ENCODE measurements around the gene EVC.
"Not testable (repeated sequence)": the region's sequence is repeated elsewhere in the genome, so short reads cannot be mapped to it uniquely, and the experiment has no call there.

Gene EVC

GRCh38 chr4:5707778-5708448 lies 3.1 kb upstream of the EVC start:
- no peak for DNase-seq (ENCODE audit: extremely low read depth in 1 of 2, low read depth in 1 of 2)

GRCh38 chr4:5708449-5709206 lies 2.4 kb upstream of the EVC start, which contains the start of gene EVC2:
TSS of gene EVC2 (minus strand) at chr4:5708559. CDS start at chr4:5708513, 46 bp downstream.
- peak in 1 of 2 donors; percentile 22 for DNase-seq (ENCODE audit: extremely low read depth in 1 of 2, low read depth in 1 of 2)

GRCh38 chr4:5709207-5709575 lies 1.8 kb upstream of the EVC start:
- no peak for DNase-seq (ENCODE audit: extremely low read depth in 1 of 2, low read depth in 1 of 2)

- no peak for DNase-seq (ENCODE audit: extremely low read depth in 1 of 2, low read depth in 1 of 2)
Observed at GRCh38 chr4:5710065-5710960, 688 bp upstream of the EVC start.

- DNase-seq (ENCODE audit: extremely low read depth in 1 of 2, low read depth in 1 of 2), result no peak
Observed at GRCh38 chr4:5711479-5712184, 631 bp downstream of the EVC start.

GRCh38 chr4:5712517-5712916 lies 1.5 kb downstream of the EVC start:
- DNase-seq (ENCODE audit: extremely low read depth in 1 of 2, low read depth in 1 of 2), result peak in 1 of 2 donors; percentile 38

- DNase-seq (ENCODE audit: extremely low read depth in 1 of 2, low read depth in 1 of 2), result no peak
Observed at GRCh38 chr4:5712931-5713330, 1.9 kb downstream of the EVC start.

GRCh38 chr4:5713861-5714260 lies 2.9 kb downstream of the EVC start:
- DNase-seq (ENCODE audit: extremely low read depth in 1 of 2, low read depth in 1 of 2), result no peak

- DNase-seq (ENCODE audit: extremely low read depth in 1 of 2, low read depth in 1 of 2), result no peak
Observed at GRCh38 chr4:5715357-5715756, 4.4 kb downstream of the EVC start.

GRCh38 chr4:5716391-5716790 lies 5.4 kb downstream of the EVC start:
- DNase-seq (ENCODE audit: extremely low read depth in 1 of 2, low read depth in 1 of 2), result no peak

- no peak for DNase-seq (ENCODE audit: extremely low read depth in 1 of 2, low read depth in 1 of 2)
Observed at GRCh38 chr4:5717449-5718158, 6.6 kb downstream of the EVC start.

GRCh38 chr4:5718411-5718810 lies 7.4 kb downstream of the EVC start:
- no peak for DNase-seq (ENCODE audit: extremely low read depth in 1 of 2, low read depth in 1 of 2)

GRCh38 chr4:5719350-5720055 lies 8.5 kb downstream of the EVC start:
- no peak for DNase-seq (ENCODE audit: extremely low read depth in 1 of 2, low read depth in 1 of 2)

- no peak for DNase-seq (ENCODE audit: extremely low read depth in 1 of 2, low read depth in 1 of 2)
Observed at GRCh38 chr4:5720157-5720850, 9.3 kb downstream of the EVC start.

GRCh38 chr4:5720980-5721379 lies 10.0 kb downstream of the EVC start:
- no peak for DNase-seq (ENCODE audit: extremely low read depth in 1 of 2, low read depth in 1 of 2)

GRCh38 chr4:5721923-5722322 lies 10.9 kb downstream of the EVC start:
- DNase-seq (ENCODE audit: extremely low read depth in 1 of 2, low read depth in 1 of 2), result no peak

- no peak for DNase-seq (ENCODE audit: extremely low read depth in 1 of 2, low read depth in 1 of 2)
Observed at GRCh38 chr4:5722328-5722727, 11.3 kb downstream of the EVC start.

- DNase-seq (ENCODE audit: extremely low read depth in 1 of 2, low read depth in 1 of 2), result no peak
Observed at GRCh38 chr4:5724377-5724776, 13.4 kb downstream of the EVC start.

GRCh38 chr4:5728412-5728811 lies 17.4 kb downstream of the EVC start:
- DNase-seq (ENCODE audit: extremely low read depth in 1 of 2, low read depth in 1 of 2), result not testable (repeated sequence)

Measured in stimulated activated CD8-positive, alpha-beta memory T cell treated with anti-CD3 and anti-CD28 coated beads, Interleukin-7, amount 100 ng/mL, for 48 hours (primary cell).